Right forelimb (tissue), 1 donor: Measurements from ENCODE around the gene THEMIS2.
"Not testable (repeated sequence)": the region's sequence is repeated elsewhere in the genome, so short reads cannot be mapped to it uniquely, and the experiment has no call there.

Experiments used
- DNase-seq: peaks from one replicate; pipeline ENCODE4 v3.0.0-alpha.2; 2018

THEMIS2 gene

GRCh38 chr1:27863538-27863915, 8.8 kb upstream of the THEMIS2 start:
- DNase-seq, result no peak

GRCh38 chr1:27864264-27864895, 8.0 kb upstream of the THEMIS2 start:
- no peak for DNase-seq

- DNase-seq, result no peak
Measured at GRCh38 chr1:27865821-27866220, 6.5 kb upstream of the THEMIS2 start.

GRCh38 chr1:27868556-27868931, 3.8 kb upstream of the THEMIS2 start:
- DNase-seq, result no peak

GRCh38 chr1:27868932-27869718, 3.2 kb upstream of the THEMIS2 start:
- DNase-seq, result no peak

GRCh38 chr1:27869719-27870085, 2.6 kb upstream of the THEMIS2 start:
- DNase-seq, result no peak

GRCh38 chr1:27871076-27871475, 1.3 kb upstream of the THEMIS2 start:
- not testable (repeated sequence) for DNase-seq

GRCh38 chr1:27872802-27873551, 633 bp downstream of the THEMIS2 start:
- DNase-seq, result no peak

- DNase-seq, result no peak
Measured at GRCh38 chr1:27873671-27874384, 1.5 kb downstream of the THEMIS2 start.

GRCh38 chr1:27876341-27877114, 4.2 kb downstream of the THEMIS2 start:
- no peak for DNase-seq

GRCh38 chr1:27877115-27877416, 4.7 kb downstream of the THEMIS2 start:
- DNase-seq, result no peak

GRCh38 chr1:27878039-27878438, 5.7 kb downstream of the THEMIS2 start:
- DNase-seq, result no peak

GRCh38 chr1:27878787-27879335, 6.5 kb downstream of the THEMIS2 start:
- DNase-seq, result no peak

- no peak for DNase-seq
Measured at GRCh38 chr1:27879374-27880082, 7.2 kb downstream of the THEMIS2 start.

GRCh38 chr1:27882543-27882903, 10.2 kb downstream of the THEMIS2 start:
- no peak for DNase-seq

- DNase-seq, result no peak
Measured at GRCh38 chr1:27883536-27883935, 11.2 kb downstream of the THEMIS2 start.

- DNase-seq, result no peak
Measured at GRCh38 chr1:27884006-27884954, 11.9 kb downstream of the THEMIS2 start.

GRCh38 chr1:27885114-27885528, 12.8 kb downstream of the THEMIS2 start:
- no peak for DNase-seq

- no peak for DNase-seq
Measured at GRCh38 chr1:27885621-27886352, 13.4 kb downstream of the THEMIS2 start.

- DNase-seq, result no peak
Measured at GRCh38 chr1:27886353-27886679, 14.0 kb downstream of the THEMIS2 start.
